Breast epithelium (tissue), 4 donors: ENCODE data around the gene ZSWIM4. TPM values are rescaled to one million over a fixed set of nuclear protein-coding genes. Genes with fewer than 3 reads are reported as not detected.
"Not testable (repeated sequence)": the region's sequence is repeated elsewhere in the genome, so short reads cannot be mapped to it uniquely, and the experiment has no call there.

Experiments used
- DNase-seq, 2 donors: peaks; one replicate each; pipeline ENCODE4 v3.0.0-alpha.2; 2019; ENCODE audit warnings: low spot score in 2 of 2
- H3K27ac ChIP-seq, 2 donors: fragments of 200-600 bp; sonication (generic) in 1 of 2; one replicate each; pipeline ENCODE4 v1.5.1; 2016 to 2019; ENCODE audit warnings: mild to moderate bottlenecking in 1 of 2
- H3K27me3 ChIP-seq, 2 donors: fragments of 200-600 bp; sonication (generic) in 1 of 2; one replicate each; pipeline versions ENCODE4 v1.5.1 to v1.6.0; 2017 to 2019; ENCODE audit warnings: control low read depth in 1 of 2, mild to moderate bottlenecking in 1 of 2
- H3K36me3 ChIP-seq: fragments of 200-600 bp; one replicate; pipeline ENCODE4 v1.5.1; 2019
- H3K4me1 ChIP-seq, 2 donors: fragments of 200-600 bp; sonication (generic); one replicate each; pipeline ENCODE4 v1.5.1; 2016 to 2019; ENCODE audit warnings: control low read depth in 1 of 2
- H3K4me3 ChIP-seq, 3 donors: fragments of 200-600 bp; sonication (generic); 1 replicate in 2 of 3; 2 replicates in 1 of 3; pipeline ENCODE4 v1.5.1; 2016 to 2019; ENCODE audit warnings: mild to moderate bottlenecking in 3 of 3, moderate library complexity in 2 of 3
- H3K9me3 ChIP-seq, 2 donors: fragments of 200-600 bp; sonication (generic) in 1 of 2; one replicate each; pipeline ENCODE4 v1.5.1; 2016 to 2019; ENCODE audit warnings: control low read depth in 1 of 2
- CTCF ChIP-seq, 3 donors: fragments of 450-650 bp; IDR thresholded peaks; one replicate each; pipeline ENCODE4 v1.5.1; 2016 to 2017; ENCODE audit warnings: antibody characterized with exemption in 3 of 3, mild to moderate bottlenecking in 3 of 3, moderate library complexity in 3 of 3
- POLR2A ChIP-seq: fragments of 450-650 bp; IDR thresholded peaks from one replicate; pipeline ENCODE4 v1.6.1; 2016; ENCODE audit warnings: antibody characterized with exemption, mild to moderate bottlenecking, moderate library complexity
- POLR2AphosphoS5 ChIP-seq, 3 donors: sonication (generic); formaldehyde crosslinking; IDR thresholded peaks; one replicate each; pipeline ENCODE4 v1.6.1; 2017; ENCODE audit warnings: antibody characterized with exemption in 3 of 3
- intact Hi-C: fragments of 100-400 bp; cut with DNase I; formaldehyde crosslinking; loops from one replicate; pipeline ENCODE4 v1.15.1; 2023; ENCODE audit warnings: low total_unique reads
- total RNA-seq, 3 donors: library from RNA; depleted of rRNA; stranded (reverse); fragments of >200 nt; gene quantifications; one replicate each; pipeline ENCODE4 v1.1.0, GENCODE V29; 2016

The ZSWIM4 gene
- total RNA-seq, 3 donors from 2014 or later, result 1.1 to 8.5 (median 6.9) TPM

DNA sequence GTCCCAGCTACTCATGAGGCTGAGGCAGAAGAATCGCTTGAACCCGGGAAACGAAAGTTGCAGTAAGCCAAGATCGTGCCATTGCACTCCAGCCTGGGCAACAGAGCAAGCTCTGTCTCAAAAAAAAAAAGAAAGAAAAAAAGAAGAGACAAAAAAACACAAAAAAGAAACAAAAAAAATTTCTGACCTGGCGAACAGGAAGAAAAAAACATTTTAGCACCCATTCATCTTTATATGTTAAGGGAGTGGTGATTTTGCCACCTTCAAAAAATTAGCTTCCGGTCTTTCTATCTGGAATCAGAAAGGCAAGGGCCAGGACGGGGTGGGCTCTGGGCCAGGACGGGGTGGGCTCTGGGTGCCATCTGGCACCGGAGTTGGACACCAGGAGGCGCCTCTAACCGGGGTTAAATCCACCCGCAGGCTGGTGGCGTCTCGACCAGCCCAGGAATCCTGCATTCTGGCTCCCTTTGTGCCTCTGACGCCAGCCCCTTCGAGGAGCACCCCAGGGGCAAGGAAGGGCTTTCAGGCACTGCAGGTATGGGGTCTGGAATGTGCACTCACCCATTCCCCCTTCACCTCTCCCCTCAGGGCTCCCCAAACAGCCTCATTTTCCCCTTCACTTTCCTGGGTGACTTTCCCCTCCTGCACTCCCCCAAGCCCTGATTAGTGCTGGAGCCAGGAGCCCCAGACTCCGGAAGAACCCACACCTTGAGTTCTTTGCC lies 10.4 kb upstream of the ZSWIM4 start:
- DNase-seq, result peak; percentile 78 to 79
- TF ChIP-seq CTCF (IDR thresholded peaks at IDR 0.05), result peak; percentile 25 to 87 (median 58)
- TF ChIP-seq POLR2A, result no peak
- peak in 2 of 3 donors; percentile 23 to 50 for TF ChIP-seq POLR2AphosphoS5 (IDR thresholded peaks at IDR 0.05)
- H3K9me3 ChIP-seq, result no peaks in the 10 kb centered on the region
- intact Hi-C loops, result no loop called here
- no peaks in the 10 kb centered on the region for H3K27me3 ChIP-seq
- no peaks in the 10 kb centered on the region for H3K4me1 ChIP-seq
- H3K36me3 ChIP-seq, result no peaks in the 10 kb centered on the region
- H3K4me3 ChIP-seq, result peak overlapping the region in 2 of 3 donors; percentile 7 to 32
- H3K27ac ChIP-seq, result peak overlapping the region; percentile 66 to 81

- peak overlapping the region; percentile 96 for H3K27ac ChIP-seq
- H3K36me3 ChIP-seq, result no peaks in the 10 kb centered on the region
- no peaks in the 10 kb centered on the region for H3K27me3 ChIP-seq
- no peak overlapping the region for H3K4me3 ChIP-seq
- H3K9me3 ChIP-seq, result no peaks in the 10 kb centered on the region
- intact Hi-C loops, result no loop called here
- no peaks in the 10 kb centered on the region for H3K4me1 ChIP-seq
- TF ChIP-seq CTCF (IDR thresholded peaks at IDR 0.05) (no peak), POLR2AphosphoS5 (IDR thresholded peaks at IDR 0.05) (peak in 1 of 3 donors; percentile 33)
- DNase-seq, result peak in 1 of 2 donors; percentile 59
Measured at GRCh38 chr19:13788991-13789390, 6.3 kb upstream of the ZSWIM4 start.

- intact Hi-C loops, result no loop called here
Measured at GRCh38 chr19:13790354-13790753, 4.9 kb upstream of the ZSWIM4 start.

DNA sequence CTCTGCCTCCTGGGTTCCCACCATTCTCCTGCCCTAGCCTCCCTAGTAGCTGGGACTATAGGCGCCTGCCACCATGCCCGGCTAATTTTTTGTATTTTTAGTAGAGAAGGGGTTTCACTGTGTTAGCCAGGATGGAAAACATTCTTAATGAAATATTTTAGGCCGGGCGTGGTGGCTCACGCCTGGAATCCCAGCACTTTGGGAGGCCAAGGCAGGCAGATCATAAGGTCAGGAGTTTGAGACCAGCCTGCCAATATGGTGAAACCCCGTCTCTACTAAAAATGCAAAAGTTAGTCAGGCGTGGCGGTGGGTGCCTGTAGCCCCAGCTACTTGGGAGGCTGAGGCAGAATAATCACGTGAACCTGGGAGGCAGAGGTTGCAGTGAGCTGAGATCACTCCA lies 1.9 kb upstream of the ZSWIM4 start:
- peak overlapping the region; percentile 52 to 99 for H3K27ac ChIP-seq
- intact Hi-C loops, result loop anchor here (2.0 kb wide), 1 partner anchor 39 kb away; no protein-coding TSS in a partner anchor
- DNase-seq, result not testable (repeated sequence)

More at GRCh38 chr19:13790354-13790753, 4.9 kb upstream of the ZSWIM4 start:
- no peaks in the 10 kb centered on the region for H3K4me1 ChIP-seq
- H3K27ac ChIP-seq, result peak overlapping the region in 1 of 2 donors; percentile 96
- no peak overlapping the region for H3K4me3 ChIP-seq
- TF ChIP-seq POLR2AphosphoS5 (IDR thresholded peaks at IDR 0.05) (no peak), CTCF (IDR thresholded peaks at IDR 0.05) (no peak), POLR2A (no peak)
- no peaks in the 10 kb centered on the region for H3K27me3 ChIP-seq
- no peak for DNase-seq
- no peaks in the 10 kb centered on the region for H3K9me3 ChIP-seq
- H3K36me3 ChIP-seq, result no peaks in the 10 kb centered on the region

GRCh38 chr19:13794398-13794756 lies 866 bp upstream of the ZSWIM4 start:
- H3K4me1 ChIP-seq, result peaks cover 5 to 12% of the 10 kb centered on the region in 2 donors
- H3K4me3 ChIP-seq, result peak overlapping the region; percentile 76 to 91 (median 81)
- no peaks in the 10 kb centered on the region for H3K9me3 ChIP-seq
- no peaks in the 10 kb centered on the region for H3K36me3 ChIP-seq
- no peaks in the 10 kb centered on the region for H3K27me3 ChIP-seq
- TF ChIP-seq CTCF (IDR thresholded peaks at IDR 0.05) (no peak), POLR2A (no peak), POLR2AphosphoS5 (IDR thresholded peaks at IDR 0.05) (peak; percentile 46 to 75 (median 51))
- intact Hi-C loops, result no loop called here
- DNase-seq, result peak; percentile 87 to 94
- H3K27ac ChIP-seq, result peak overlapping the region; percentile 97 to 99

More for the DNA sequence above, 1.9 kb upstream of the ZSWIM4 start:
- H3K9me3 ChIP-seq, H3K4me3 ChIP-seq, H3K27me3 ChIP-seq, H3K36me3 ChIP-seq: not testable (repeated sequence)
- H3K4me1 ChIP-seq, result peaks cover 5 to 12% of the 10 kb centered on the region in 2 donors
